GM19452 (cell line): ENCODE results near the gene HORMAD2.

Source experiments
- ATAC-seq: cut with Tn5 transposase; IDR thresholded peaks from one replicate; pipeline ENCODE4 v1.9.1; 2021; ENCODE audit not compliant: unreplicated experiment

The HORMAD2 gene

DNA sequence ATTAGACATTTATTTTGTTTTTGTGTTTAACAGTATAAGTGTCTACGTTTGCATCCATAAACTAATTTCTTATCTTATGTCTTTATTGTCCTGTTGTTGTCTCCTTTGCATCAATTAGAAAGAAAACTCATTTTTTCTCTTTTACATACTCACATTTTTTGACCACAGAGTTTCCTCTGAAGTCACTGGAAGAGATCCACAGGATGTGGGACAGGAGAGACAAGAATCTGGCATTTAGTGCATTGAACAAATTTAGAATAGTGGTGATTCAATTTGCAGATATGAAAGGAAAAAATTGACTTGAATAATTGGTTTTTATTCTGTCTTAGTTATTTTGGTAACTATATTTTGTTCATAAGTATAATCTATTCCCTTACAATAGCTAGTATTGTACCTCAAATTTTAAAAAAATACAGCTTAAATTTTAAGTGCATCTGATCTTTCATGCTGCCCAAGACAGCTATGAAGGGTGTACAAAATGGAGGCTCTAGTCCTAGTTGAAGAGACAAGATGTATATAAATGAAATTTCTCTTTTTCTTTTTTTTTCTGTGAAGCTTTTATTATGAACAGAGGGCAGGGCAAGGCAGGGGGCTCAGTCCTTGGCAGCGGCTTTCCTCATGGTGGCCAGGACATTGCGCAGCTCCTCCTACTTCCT is 24.4 kb downstream of the HORMAD2 start:
- no peak for ATAC-seq

GRCh38 chr22:30105483-30105882 is 25.2 kb downstream of the HORMAD2 start:
- no peak for ATAC-seq

DNA sequence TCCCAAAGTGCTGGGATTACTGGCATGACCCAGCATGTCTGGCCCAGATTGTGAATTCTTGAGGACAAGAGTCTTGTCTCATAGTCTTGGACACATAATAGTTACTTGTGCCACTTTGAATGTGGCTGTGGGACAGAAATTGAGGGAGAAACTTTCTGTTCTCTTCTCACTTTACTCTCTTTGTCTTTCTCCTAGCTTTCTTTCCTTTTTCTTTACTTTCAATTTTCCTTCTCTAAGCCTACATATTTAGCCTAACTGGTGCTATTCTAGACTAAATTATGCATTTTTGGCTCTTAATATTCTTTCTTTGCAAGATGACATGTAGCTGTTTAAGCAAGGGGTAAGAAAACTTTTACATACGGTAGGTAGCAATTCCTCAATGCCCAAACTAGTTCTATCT is 33.2 kb downstream of the HORMAD2 start:
- ATAC-seq, result no peak

DNA sequence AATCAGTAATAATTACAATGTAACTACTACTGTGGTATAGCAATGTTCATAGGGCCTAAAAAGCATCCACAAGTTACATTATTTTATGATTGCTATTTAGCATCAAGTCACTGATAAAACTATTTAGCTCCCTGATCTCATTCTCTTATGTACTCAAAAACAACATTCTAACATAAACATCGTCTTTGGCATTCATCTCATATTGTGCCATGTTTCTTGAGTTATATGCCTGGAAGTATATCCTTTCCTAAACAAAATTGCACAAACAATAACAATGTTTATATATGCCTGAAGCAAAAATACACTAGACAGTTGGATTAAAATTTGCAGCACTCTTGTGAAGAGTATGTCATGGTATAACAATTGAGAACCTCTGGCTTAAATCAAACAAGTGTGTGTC is 34.1 kb downstream of the HORMAD2 start:
- no peak for ATAC-seq

- no peak for ATAC-seq
Observed at GRCh38 chr22:30115705-30116104, 35.4 kb downstream of the HORMAD2 start.

DNA sequence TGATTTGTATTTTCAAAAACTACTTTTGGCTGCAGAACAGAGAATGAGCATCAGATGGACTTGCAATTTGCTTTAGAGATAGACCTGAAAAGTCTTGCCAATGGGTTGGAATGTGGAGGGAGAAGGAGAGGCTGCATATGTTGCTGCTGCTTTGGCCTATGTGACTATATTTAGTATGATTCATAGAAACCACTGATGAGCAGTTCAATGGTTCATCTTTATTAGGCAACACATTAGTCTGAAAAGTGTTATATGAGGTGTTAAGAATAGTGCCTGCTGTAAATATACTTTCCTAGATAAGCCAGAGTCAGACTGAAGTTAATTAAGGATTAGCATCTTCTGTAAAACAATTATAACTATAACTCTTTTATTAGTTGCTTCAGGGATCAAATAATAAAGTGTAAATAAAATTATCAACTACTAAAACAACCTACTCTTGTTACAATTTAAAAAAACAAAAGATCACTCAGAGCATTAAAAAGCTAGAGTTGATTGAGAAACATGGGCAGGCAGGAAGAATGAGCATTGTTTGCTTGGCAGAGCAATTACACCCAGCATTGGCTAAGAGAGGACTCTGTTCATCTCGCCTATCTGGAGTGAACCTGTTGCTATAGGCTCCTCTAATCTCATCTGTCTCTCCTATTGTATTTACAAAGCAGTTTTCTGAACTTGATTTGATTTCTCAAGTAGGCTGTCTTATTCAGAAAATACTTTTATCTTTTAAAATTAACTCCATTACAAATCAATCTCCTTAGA is 36.3 kb downstream of the HORMAD2 start:
- no peak for ATAC-seq

DNA sequence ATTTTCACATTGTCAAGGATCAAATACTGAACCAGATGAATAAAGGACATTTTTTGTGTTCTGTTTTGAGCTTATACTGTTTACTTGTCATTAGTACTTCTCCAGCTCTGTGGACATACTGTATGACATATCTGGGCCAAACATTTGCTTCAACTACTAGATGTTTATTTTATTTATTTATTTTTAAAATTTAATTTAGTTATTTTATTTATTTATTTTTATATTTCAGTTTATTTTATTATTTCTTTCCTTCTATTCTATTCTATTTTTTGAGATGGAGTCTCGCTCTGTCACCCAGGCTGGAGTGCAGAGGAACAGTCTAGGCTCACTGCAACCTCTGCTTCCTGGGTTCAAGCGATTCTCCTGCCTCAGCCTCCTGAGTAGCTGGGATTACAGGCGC is 37.0 kb downstream of the HORMAD2 start:
- ATAC-seq, result no peak

- no peak for ATAC-seq
Observed at GRCh38 chr22:30118291-30118690, 38.0 kb downstream of the HORMAD2 start.

DNA sequence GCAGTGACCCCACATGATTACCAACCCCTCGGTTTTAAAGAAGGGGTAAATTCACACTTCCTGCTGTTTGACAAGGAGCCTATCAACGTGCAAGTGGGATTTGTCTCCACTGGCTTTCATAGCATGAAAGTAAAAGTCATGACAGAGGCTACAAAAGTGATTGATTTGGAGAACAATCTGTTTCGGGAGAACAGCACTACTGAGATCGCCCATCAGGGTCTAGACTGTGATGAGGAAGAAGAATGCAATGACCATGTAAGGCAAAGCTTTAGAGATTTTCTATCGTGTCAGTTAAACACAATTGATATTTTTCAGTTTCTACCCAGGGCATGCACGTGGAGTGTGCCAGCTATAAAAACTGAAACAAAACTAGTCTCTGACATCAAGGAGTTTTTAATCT is 41.7 kb downstream of the HORMAD2 start:
- no peak for ATAC-seq

- ATAC-seq, result no peak
Observed at GRCh38 chr22:30123463-30123862, 43.2 kb downstream of the HORMAD2 start.

- no peak for ATAC-seq
Observed at GRCh38 chr22:30127749-30128166, 47.5 kb downstream of the HORMAD2 start.

DNA sequence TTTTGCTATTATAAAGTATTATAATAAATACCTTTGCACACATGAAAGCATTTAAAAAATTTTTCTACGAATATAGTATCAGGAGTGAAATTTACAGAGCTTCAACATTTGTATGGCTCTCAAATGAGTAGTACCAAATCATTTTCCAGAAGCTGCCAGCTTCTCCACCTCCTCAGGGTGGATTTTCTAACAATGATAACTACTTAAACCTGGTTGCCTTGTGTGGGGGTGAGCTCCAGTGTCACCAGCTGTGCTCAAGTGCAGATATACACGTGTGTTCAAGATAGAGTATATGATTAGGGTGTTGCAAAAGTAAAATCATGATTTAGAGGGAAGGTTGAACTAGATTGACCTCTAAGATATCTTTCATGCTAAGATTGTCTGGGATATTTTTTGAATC is 48.2 kb downstream of the HORMAD2 start:
- no peak for ATAC-seq

- no peak for ATAC-seq
Observed at GRCh38 chr22:30129636-30130035, 49.4 kb downstream of the HORMAD2 start.

DNA sequence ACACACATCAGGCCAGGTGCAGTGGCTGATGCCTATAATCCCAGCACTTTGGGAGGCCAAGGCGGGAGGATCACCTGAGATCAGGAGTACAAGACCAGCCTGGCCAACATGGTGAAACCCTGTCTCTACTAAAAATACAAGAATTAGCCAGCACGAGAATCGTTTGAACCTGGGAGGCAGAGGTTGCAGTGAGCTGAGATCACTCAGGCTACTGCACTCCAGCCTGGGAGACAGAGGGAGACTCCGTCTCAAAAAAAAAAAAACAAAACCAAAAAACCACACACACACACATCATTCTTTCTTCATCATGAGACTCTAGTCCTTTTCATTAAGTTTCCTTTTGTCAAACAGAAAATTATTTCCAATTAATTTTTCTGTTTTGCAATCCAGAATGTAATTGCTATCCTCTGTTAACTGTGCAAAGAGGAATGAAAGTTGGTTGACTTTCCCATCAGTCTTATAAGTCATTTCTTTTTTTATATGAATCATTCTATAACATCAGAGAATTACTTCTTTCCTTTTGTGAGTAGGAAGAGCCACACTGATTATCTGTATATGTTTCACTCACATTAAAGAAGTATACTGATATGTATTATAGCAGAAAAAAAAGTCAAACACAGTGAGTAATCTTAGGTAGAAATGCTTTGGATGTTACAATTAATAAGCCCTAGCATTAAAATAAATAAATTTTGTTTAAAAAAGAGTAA is 52.2 kb downstream of the HORMAD2 start:
- no peak for ATAC-seq

- no peak for ATAC-seq
Observed at GRCh38 chr22:30140414-30140813, 60.1 kb downstream of the HORMAD2 start.

DNA sequence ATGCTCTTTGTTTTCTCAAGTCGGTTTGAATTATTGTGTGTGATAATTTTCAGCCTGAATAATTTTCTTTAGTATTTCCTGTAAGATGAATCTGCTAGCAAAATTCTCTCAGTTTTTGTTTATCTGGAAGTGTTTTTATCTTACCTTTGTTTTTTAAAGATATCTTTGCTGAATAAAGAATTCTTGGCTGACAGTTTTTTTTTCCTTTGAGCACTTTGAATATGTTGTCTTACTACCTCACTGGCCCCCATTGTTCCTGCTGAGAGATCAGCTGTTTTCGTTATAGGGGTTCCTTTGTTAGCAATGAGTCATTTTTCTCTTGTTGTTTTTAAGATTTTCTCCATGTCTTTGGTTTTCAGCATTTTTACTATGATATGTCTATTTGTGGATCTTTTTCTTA is 63.0 kb downstream of the HORMAD2 start:
- ATAC-seq, result no peak

- no peak for ATAC-seq
Observed at GRCh38 chr22:30144391-30144790, 64.1 kb downstream of the HORMAD2 start.

DNA sequence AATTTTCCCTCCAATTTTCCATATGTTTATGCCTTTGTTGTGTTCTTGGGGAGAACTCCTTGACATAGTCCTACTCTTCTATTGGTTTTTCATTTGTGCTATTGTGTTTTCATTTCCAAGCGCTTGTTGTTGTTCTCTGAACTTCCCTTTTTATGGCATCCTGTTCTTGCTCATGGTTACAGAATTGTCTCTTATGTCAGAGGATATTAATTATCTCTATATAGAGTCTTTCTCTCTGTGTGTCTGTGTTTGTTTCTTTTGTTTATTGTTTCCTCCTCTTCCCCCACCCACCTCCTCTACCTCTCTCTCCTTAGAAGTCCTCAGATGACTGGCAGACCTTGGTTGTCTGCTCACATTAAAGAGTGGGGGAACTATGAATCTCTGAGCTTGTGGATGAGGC is 69.9 kb downstream of the HORMAD2 start:
- ATAC-seq, result no peak

DNA sequence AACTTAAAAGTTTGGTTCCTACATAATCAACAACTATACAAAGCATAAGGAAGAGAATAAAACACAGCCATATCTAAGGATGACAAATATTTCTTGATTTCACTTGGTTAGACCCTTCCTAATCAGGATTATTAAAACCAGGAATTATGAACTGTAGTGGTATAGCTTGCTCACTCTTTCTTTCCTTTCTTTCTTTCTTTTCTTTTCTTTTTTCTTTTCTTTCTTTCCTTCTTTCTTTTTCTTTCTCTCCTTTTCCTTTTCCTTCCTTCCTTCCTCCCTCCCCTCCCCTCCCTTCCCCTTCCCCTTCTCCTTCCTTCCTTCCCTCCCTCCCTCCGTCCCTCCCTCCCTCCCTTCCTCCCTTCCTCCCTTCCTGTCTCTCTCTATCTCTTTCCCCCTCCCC is 78.0 kb downstream of the HORMAD2 start:
- ATAC-seq, result no peak

GRCh38 chr22:30158744-30159500 is 78.7 kb downstream of the HORMAD2 start:
- ATAC-seq, result no peak

DNA sequence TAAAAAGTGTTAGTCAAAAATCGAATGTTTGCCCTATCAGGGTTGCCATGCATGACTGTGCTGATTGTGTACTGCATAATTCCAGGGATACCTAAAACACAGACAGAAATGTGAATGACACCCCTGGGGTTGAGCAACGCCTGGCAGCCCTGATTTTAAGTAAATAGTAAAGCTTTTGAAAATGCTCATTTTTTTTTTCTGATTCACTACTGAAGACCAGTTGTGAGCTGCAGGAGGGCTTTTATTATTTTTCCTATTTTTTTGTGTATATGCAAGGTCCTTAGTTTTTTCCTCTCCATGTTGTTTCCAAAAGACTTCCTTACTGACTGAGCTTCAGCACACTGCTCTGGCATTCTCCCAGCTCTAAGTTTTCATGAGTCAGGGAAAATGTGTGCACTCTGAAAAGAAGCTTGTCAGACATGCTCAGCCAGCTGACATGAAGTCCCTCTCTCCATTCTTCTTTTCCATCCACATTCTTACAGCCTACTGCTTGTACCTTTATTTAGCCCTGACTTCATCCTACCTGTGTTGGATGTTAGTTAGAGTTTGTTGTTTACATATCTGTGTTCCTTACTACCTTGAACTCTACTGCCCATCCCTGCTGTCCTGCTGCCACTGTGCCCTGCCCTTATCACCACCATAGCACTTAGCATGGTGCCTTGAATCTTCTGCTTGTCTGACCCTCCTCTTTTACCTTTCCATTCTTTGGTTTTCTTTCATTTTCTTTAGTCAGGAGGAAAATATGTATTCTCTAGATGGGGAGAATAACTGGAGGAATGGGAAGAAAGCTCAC is 79.5 kb downstream of the HORMAD2 start:
- no peak for ATAC-seq
